Neural progenitor cell (in vitro differentiated cells): ENCODE data around the gene CPB2. TPM values are rescaled to one million over a fixed set of nuclear protein-coding genes. Genes with fewer than 3 reads are reported as not detected.

ENCODE experiments used
- DNase-seq: peaks from one replicate; pipeline ENCODE4 v3.0.0-alpha.2; 2016; ENCODE audit warnings: low spot score
- H2AFZ ChIP-seq: fragments of 200-600 bp; sonication (generic); replicated peaks from 2 replicates; pipeline ENCODE4 v1.6.1; 2016; ENCODE audit warnings: antibody characterized with exemption
- H3F3A ChIP-seq: fragments of 200-600 bp; sonication (generic); 2 replicates; pipeline ENCODE4 v1.6.1; 2016; ENCODE audit warnings: antibody characterized with exemption, low read depth
- H3K27ac ChIP-seq: fragments of 200-600 bp; sonication (generic); 2 replicates; pipeline ENCODE4 v1.5.1; 2016; ENCODE audit warnings: mild to moderate bottlenecking
- H3K27me3 ChIP-seq: fragments of 200-600 bp; sonication (generic); 2 replicates; pipeline ENCODE4 v1.6.1; 2016; ENCODE audit warnings: mild to moderate bottlenecking, moderate library complexity
- H3K36me3 ChIP-seq: fragments of 200-600 bp; sonication (generic); 2 replicates; pipeline ENCODE4 v1.5.1; 2016
- H3K4me1 ChIP-seq: fragments of 200-600 bp; sonication (generic); 2 replicates; pipeline ENCODE4 v1.6.1; 2016; ENCODE audit warnings: mixed run types
- H3K4me2 ChIP-seq: fragments of 200-600 bp; sonication (generic); 2 replicates; pipeline ENCODE4 v1.6.1; 2016
- H3K4me3 ChIP-seq: fragments of 200-600 bp; sonication (generic); 2 replicates; pipeline ENCODE4 v1.5.1; 2016
- H3K79me2 ChIP-seq: fragments of 200-600 bp; sonication (generic); 2 replicates; pipeline ENCODE4 v1.6.1; 2016; ENCODE audit warnings: low read depth
- H3K9ac ChIP-seq: fragments of 200-600 bp; sonication (generic); 2 replicates; pipeline ENCODE4 v1.6.1; 2016
- H3K9me3 ChIP-seq: fragments of 200-600 bp; sonication (generic); 2 replicates; pipeline ENCODE4 v1.5.1; 2016; ENCODE audit warnings: low read depth
- H4K20me1 ChIP-seq: fragments of 200-600 bp; sonication (generic); 2 replicates; pipeline ENCODE4 v1.6.1; 2016; ENCODE audit warnings: low read depth
- H3K27ac Mint-ChIP-seq: 3 replicates; pipeline ENCODE4 v1.8.0; 2021; ENCODE audit warnings: mixed read lengths
- H3K27me3 Mint-ChIP-seq: 2 replicates; pipeline ENCODE4 v1.8.0; 2022; ENCODE audit warnings: low read depth, mild to moderate bottlenecking, inconsistent platforms, moderate library complexity, mixed read lengths; ENCODE audit not compliant: insufficient read depth
- H3K36me3 Mint-ChIP-seq: 3 replicates; pipeline ENCODE4 v1.8.0; 2021; ENCODE audit warnings: mixed read lengths
- H3K4me1 Mint-ChIP-seq: 3 replicates; pipeline ENCODE4 v1.8.0; 2021; ENCODE audit warnings: mixed read lengths
- H3K4me3 Mint-ChIP-seq: 3 replicates; pipeline ENCODE4 v1.8.0; 2021; ENCODE audit warnings: mild to moderate bottlenecking, moderate library complexity, mixed read lengths
- H3K9me3 Mint-ChIP-seq: 3 replicates; pipeline ENCODE4 v1.8.0; 2020; ENCODE audit warnings: mixed read lengths
- CTCF ChIP-seq: fragments of 200-600 bp; sonication (generic); IDR thresholded peaks from 2 replicates; pipeline ENCODE4 v1.5.1; 2017; ENCODE audit warnings: antibody characterized with exemption, mild to moderate bottlenecking
- EZH2 ChIP-seq: fragments of 200-600 bp; sonication (generic); IDR thresholded peaks from 2 replicates; pipeline ENCODE4 v1.6.1; 2017; ENCODE audit warnings: antibody characterized with exemption, mild to moderate bottlenecking, moderate library complexity
- EZH2phosphoT487 ChIP-seq: fragments of 200-600 bp; sonication (generic); IDR thresholded peaks from 2 replicates; pipeline ENCODE4 v1.6.1; 2017; ENCODE audit warnings: antibody characterized with exemption
- total RNA-seq: library from RNA; depleted of rRNA; stranded (reverse); fragments of >200 nt; gene quantifications from 2 replicates; pipeline ENCODE4 v1.2.3, GENCODE V29; 2015; ENCODE audit warnings: low replicate concordance

The CPB2 gene
- total RNA-seq, 1 donor from 2014 or later, result not detected

GRCh38 chr13:46100191-46100815 lies 4.5 kb downstream of the CPB2 start:
- Histone ChIP-seq H3K9me3 (no peaks in the 10 kb centered on the region), H3F3A (no peaks in the 10 kb centered on the region), H2AFZ (no peak overlapping the region), H3K79me2 (no peaks in the 10 kb centered on the region), H4K20me1 (no peaks in the 10 kb centered on the region), H3K4me1 (no peaks in the 10 kb centered on the region), H3K27me3 (no peaks in the 10 kb centered on the region), H3K27ac (no peak overlapping the region), H3K4me3 (no peak overlapping the region), H3K4me2 (no peak overlapping the region), H3K36me3 (no peaks in the 10 kb centered on the region), H3K9ac (no peak overlapping the region)
- DNase-seq, result no peak
- no peaks in the 10 kb centered on the region for H3K27me3 Mint-ChIP-seq
- H3K9me3 Mint-ChIP-seq, result no peaks in the 10 kb centered on the region
- no peak overlapping the region for H3K4me3 Mint-ChIP-seq
- TF ChIP-seq EZH2, result no peak
- TF ChIP-seq EZH2phosphoT487, result no peak
- no peak for TF ChIP-seq CTCF
- H3K27ac Mint-ChIP-seq, result no peak overlapping the region
- H3K4me1 Mint-ChIP-seq, result peaks cover 10% of the 10 kb centered on the region
- H3K36me3 Mint-ChIP-seq, result no peaks in the 10 kb centered on the region

- no peaks in the 10 kb centered on the region for H3K27me3 ChIP-seq
- H3K4me1 ChIP-seq, result no peaks in the 10 kb centered on the region
- H3F3A ChIP-seq, result no peaks in the 10 kb centered on the region
- TF ChIP-seq CTCF (no peak), EZH2phosphoT487 (no peak), EZH2 (no peak)
- no peaks in the 10 kb centered on the region for H3K9me3 ChIP-seq
- no peak overlapping the region for H3K4me3 ChIP-seq
- H3K27ac Mint-ChIP-seq, result no peak overlapping the region
- no peaks in the 10 kb centered on the region for H3K36me3 Mint-ChIP-seq
- H3K4me1 Mint-ChIP-seq, result peaks cover 10% of the 10 kb centered on the region
- H3K79me2 ChIP-seq, result no peaks in the 10 kb centered on the region
- H3K27ac ChIP-seq, result no peak overlapping the region
- no peak for DNase-seq
- H3K9ac ChIP-seq, result no peak overlapping the region
- H3K4me2 ChIP-seq, result no peak overlapping the region
- no peak overlapping the region for H2AFZ ChIP-seq
- no peaks in the 10 kb centered on the region for H3K36me3 ChIP-seq
- H4K20me1 ChIP-seq, result no peaks in the 10 kb centered on the region
- no peaks in the 10 kb centered on the region for H3K27me3 Mint-ChIP-seq
- H3K4me3 Mint-ChIP-seq, result no peak overlapping the region
- no peaks in the 10 kb centered on the region for H3K9me3 Mint-ChIP-seq
Observed at GRCh38 chr13:46097663-46098062, 7.2 kb downstream of the CPB2 start.

- H3K9ac ChIP-seq, result no peak overlapping the region
- no peaks in the 10 kb centered on the region for H3K27me3 ChIP-seq
- Mint-ChIP-seq H3K27me3 (no peaks in the 10 kb centered on the region), H3K36me3 (no peaks in the 10 kb centered on the region), H3K27ac (no peak overlapping the region), H3K9me3 (no peaks in the 10 kb centered on the region), H3K4me3 (no peak overlapping the region), H3K4me1 (peaks cover 7% of the 10 kb centered on the region)
- H3K79me2 ChIP-seq, result no peaks in the 10 kb centered on the region
- no peaks in the 10 kb centered on the region for H3K9me3 ChIP-seq
- H3F3A ChIP-seq, result no peaks in the 10 kb centered on the region
- no peak overlapping the region for H3K4me3 ChIP-seq
- TF ChIP-seq EZH2 (no peak), CTCF (no peak), EZH2phosphoT487 (no peak)
- H3K4me1 ChIP-seq, result no peaks in the 10 kb centered on the region
- H3K27ac ChIP-seq, result no peak overlapping the region
- no peak overlapping the region for H3K4me2 ChIP-seq
- H3K36me3 ChIP-seq, result no peaks in the 10 kb centered on the region
- H4K20me1 ChIP-seq, result no peaks in the 10 kb centered on the region
- no peak for DNase-seq
- no peak overlapping the region for H2AFZ ChIP-seq
Observed at GRCh38 chr13:46097015-46097414, 7.8 kb downstream of the CPB2 start.
